ENCODE results near the gene GSTM2. TPM values are rescaled to one million over a fixed set of nuclear protein-coding genes. Genes with fewer than 3 reads are reported as not detected.

Gene GSTM2
- total and polyA plus RNA-seq, 4 donors: 7.1 to 15.1 (median 7.9) TPM

GRCh38 chr1:109622895-109623294 is 45.0 kb upstream of the GSTM2 start:
- WGBS: 84% methylated on average over 3 of the region's 3 CpGs
- Histone ChIP-seq H3K27ac (ENCODE audit: low read depth in 1 of 2, low read length in 2 of 2) (no peak overlapping the region), H3K9ac (ENCODE audit: low read depth in 1 of 2, low read length in 2 of 2) (no peak overlapping the region), H3K27me3 (ENCODE audit: control insufficient read depth in 4 of 4, insufficient read depth in 4 of 4, low read length in 3 of 4) (no peaks in the 10 kb centered on the region), H3K36me3 (ENCODE audit: control insufficient read depth in 4 of 4, insufficient read depth in 3 of 4, low read depth in 1 of 4, low read length in 3 of 4) (peaks cover 3 to 22% (median 11%) of the 10 kb centered on the region in 4 donors), H3K9me3 (ENCODE audit: control insufficient read depth in 4 of 4, low read length in 3 of 4) (no peaks in the 10 kb centered on the region), H3K4me3 (ENCODE audit: low read depth in 1 of 3, low read length in 3 of 3) (no peak overlapping the region), H3K4me1 (ENCODE audit: control insufficient read depth in 4 of 4, insufficient read depth in 4 of 4, low read length in 3 of 4) (peaks cover 8 to 53% (median 41%) of the 10 kb centered on the region in 4 donors)
- DNase-seq (ENCODE audit: low spot score): no peak
- TF ChIP-seq HNF4G (IDR thresholded peaks at IDR 0.05) (no peak), FOXA2 (IDR thresholded peaks at IDR 0.05) (no peak), CTCF (IDR thresholded peaks at IDR 0.05; ENCODE audit: low read depth, low read length, missing input control) (no peak), RAD21 (IDR thresholded peaks at IDR 0.05) (no peak), EGR1 (IDR thresholded peaks at IDR 0.05; ENCODE audit: low read depth in 2 of 2) (no peak), RXRA (IDR thresholded peaks at IDR 0.05) (no peak), NR2F2 (IDR thresholded peaks at IDR 0.05) (no peak), FOXA1 (IDR thresholded peaks at IDR 0.05) (no peak), HNF4A (conservative IDR thresholded peaks at IDR 0.05) (no peak), SP1 (IDR thresholded peaks at IDR 0.05) (no peak), YY1 (IDR thresholded peaks at IDR 0.05) (no peak), JUND (IDR thresholded peaks at IDR 0.05) (no peak)

GRCh38 chr1:109623601-109624161 is 44.2 kb upstream of the GSTM2 start:
- TF ChIP-seq EGR1 (IDR thresholded peaks at IDR 0.05; ENCODE audit: low read depth in 2 of 2) (no peak), ATF3 (IDR thresholded peaks at IDR 0.05) (no peak), REST (IDR thresholded peaks at IDR 0.05) (no peak), FOXA1 (IDR thresholded peaks at IDR 0.05) (no peak)
- H3K4me3 ChIP-seq (ENCODE audit: low read depth in 1 of 3, low read length in 3 of 3): no peak overlapping the region
- DNase-seq (ENCODE audit: low spot score): no peak
- H3K27ac ChIP-seq (ENCODE audit: low read depth in 1 of 2, low read length in 2 of 2): no peak overlapping the region
- peaks cover 8 to 46% (median 35%) of the 10 kb centered on the region in 4 donors for H3K4me1 ChIP-seq (ENCODE audit: control insufficient read depth in 4 of 4, insufficient read depth in 4 of 4, low read length in 3 of 4)
- H3K9me3 ChIP-seq (ENCODE audit: control insufficient read depth in 4 of 4, low read length in 3 of 4): no peaks in the 10 kb centered on the region
- H3K9ac ChIP-seq (ENCODE audit: low read depth in 1 of 2, low read length in 2 of 2): no peak overlapping the region
- H3K36me3 ChIP-seq (ENCODE audit: control insufficient read depth in 4 of 4, insufficient read depth in 3 of 4, low read depth in 1 of 4, low read length in 3 of 4): peaks cover 8 to 29% (median 16%) of the 10 kb centered on the region in 4 donors
- no peaks in the 10 kb centered on the region for H3K27me3 ChIP-seq (ENCODE audit: control insufficient read depth in 4 of 4, insufficient read depth in 4 of 4, low read length in 3 of 4)
- 78% methylated on average over 11 of the region's 11 CpGs for WGBS

Measured in liver (tissue), 9 donors.